ENCODE data around the gene RAD9B. TPM values are rescaled to one million over a fixed set of nuclear protein-coding genes. Genes with fewer than 3 reads are reported as not detected.

The RAD9B gene
- total and polyA plus RNA-seq, 2 of the 13 experiments (the other 11 are each of a cell fraction or from before 2014, with no cell fraction given) = 0.05 to 0.38 TPM

DNA sequence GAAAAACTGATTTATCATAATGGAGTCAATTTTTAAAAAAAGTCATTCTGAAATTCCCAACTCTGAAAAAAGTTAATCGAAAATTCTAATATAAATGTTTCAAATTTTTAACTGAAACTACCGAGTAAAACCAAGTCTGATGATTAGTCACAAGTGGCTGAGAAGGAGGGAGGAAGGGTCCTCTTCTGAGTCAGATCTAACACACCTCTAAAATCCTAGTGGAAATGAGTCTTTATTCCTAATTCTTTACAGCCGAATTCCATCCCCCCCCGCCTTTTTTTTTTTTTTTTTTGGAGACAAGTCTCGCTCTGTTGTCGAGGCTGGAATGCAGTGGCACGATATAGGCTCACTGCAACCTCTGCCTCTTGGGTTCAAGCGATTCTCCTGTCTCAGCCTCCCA, 37.9 kb downstream of the RAD9B start:
- in situ Hi-C loops (cut with HindIII; ENCODE audit: extremely low pct_ligation_motif_present, low pct_unique_long_range_greater_than_20kb) (no loop called here), intact Hi-C loops (cut with micrococcal nuclease; ENCODE audit: unreplicated experiment) (no loop called here)
- no peaks in the 10 kb centered on the region for H3K79me2 ChIP-seq (ENCODE audit: insufficient read depth, low read length)
- 96% methylated on average over 8 of the region's 8 CpGs for WGBS (ENCODE audit: low lambda C conversion rate)
- DNase-seq (ENCODE audit: low spot score) = no peak
- H3K36me3 ChIP-seq (replicated peaks in 1 of 2; ENCODE audit: control insufficient read depth in 1 of 2, insufficient read depth in 2 of 2, low read length in 2 of 2) = peaks cover 15 to 70% of the 10 kb centered on the region in 2 experiments
- no peak overlapping the region for H3K9ac ChIP-seq (ENCODE audit: insufficient read depth, low read depth, low read length)
- no peaks in the 10 kb centered on the region for H3K27me3 ChIP-seq (ENCODE audit: control insufficient read depth in 1 of 2, insufficient read depth in 2 of 2, low read length in 2 of 2)
- POLR2A ChIA-PET = no interaction called here
- no peak overlapping the region for H3K4me2 ChIP-seq (ENCODE audit: low read depth, low read length)
- ATAC-seq = no peak
- H3K27ac ChIP-seq (ENCODE audit: extremely low read length, insufficient read depth, low read length) = no peak overlapping the region
- no TSS peak for BruUV-seq (replicated peaks)
- H2AFZ ChIP-seq (ENCODE audit: low read length) = no peak overlapping the region
- CTCF ChIA-PET (ENCODE audit: low intra/inter-chr PET ratio, low total read pairs) = no interaction called here
- H3K9me3 ChIP-seq (ENCODE audit: low read length) = no peaks in the 10 kb centered on the region
- no peak overlapping the region for H3K4me3 ChIP-seq (replicated peaks in 1 of 3; ENCODE audit: insufficient read depth in 1 of 3, low read depth in 2 of 3, low read length in 3 of 3)
- FAIRE-seq = no peak
- TF ChIP-seq, protein P1, sequence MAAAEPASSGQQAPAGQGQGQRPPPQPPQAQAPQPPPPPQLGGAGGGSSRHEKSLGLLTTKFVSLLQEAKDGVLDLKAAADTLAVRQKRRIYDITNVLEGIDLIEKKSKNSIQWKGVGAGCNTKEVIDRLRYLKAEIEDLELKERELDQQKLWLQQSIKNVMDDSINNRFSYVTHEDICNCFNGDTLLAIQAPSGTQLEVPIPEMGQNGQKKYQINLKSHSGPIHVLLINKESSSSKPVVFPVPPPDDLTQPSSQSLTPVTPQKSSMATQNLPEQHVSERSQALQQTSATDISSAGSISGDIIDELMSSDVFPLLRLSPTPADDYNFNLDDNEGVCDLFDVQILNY (CRISPR knock-in tag; conservative IDR thresholded peaks at IDR 0.05) = no peak
- TF ChIP-seq, protein P2, sequence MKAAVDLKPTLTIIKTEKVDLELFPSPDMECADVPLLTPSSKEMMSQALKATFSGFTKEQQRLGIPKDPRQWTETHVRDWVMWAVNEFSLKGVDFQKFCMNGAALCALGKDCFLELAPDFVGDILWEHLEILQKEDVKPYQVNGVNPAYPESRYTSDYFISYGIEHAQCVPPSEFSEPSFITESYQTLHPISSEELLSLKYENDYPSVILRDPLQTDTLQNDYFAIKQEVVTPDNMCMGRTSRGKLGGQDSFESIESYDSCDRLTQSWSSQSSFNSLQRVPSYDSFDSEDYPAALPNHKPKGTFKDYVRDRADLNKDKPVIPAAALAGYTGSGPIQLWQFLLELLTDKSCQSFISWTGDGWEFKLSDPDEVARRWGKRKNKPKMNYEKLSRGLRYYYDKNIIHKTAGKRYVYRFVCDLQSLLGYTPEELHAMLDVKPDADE (CRISPR knock-in tag; IDR thresholded peaks at IDR 0.05) = no peak
- no peak for TF ChIP-seq ZNF530 (CRISPR knock-in tag; IDR thresholded peaks at IDR 0.05; ENCODE audit: low read depth)
- no peak for TF ChIP-seq IKZF4 (CRISPR knock-in tag; IDR thresholded peaks at IDR 0.05; ENCODE audit: borderline replicate concordance, low read depth, not compliant biosample characterization)
- TF ChIP-seq ZSCAN22 (CRISPR knock-in tag; IDR thresholded peaks at IDR 0.05) = no peak
- TF ChIP-seq, protein P3, sequence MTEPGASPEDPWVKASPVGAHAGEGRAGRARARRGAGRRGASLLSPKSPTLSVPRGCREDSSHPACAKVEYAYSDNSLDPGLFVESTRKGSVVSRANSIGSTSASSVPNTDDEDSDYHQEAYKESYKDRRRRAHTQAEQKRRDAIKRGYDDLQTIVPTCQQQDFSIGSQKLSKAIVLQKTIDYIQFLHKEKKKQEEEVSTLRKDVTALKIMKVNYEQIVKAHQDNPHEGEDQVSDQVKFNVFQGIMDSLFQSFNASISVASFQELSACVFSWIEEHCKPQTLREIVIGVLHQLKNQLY (CRISPR knock-in tag; IDR thresholded peaks at IDR 0.05) = no peak
- TF ChIP-seq, protein P4, sequence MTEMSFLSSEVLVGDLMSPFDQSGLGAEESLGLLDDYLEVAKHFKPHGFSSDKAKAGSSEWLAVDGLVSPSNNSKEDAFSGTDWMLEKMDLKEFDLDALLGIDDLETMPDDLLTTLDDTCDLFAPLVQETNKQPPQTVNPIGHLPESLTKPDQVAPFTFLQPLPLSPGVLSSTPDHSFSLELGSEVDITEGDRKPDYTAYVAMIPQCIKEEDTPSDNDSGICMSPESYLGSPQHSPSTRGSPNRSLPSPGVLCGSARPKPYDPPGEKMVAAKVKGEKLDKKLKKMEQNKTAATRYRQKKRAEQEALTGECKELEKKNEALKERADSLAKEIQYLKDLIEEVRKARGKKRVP (CRISPR knock-in tag; IDR thresholded peaks at IDR 0.05) = no peak
- TF ChIP-seq ZNF556 (CRISPR knock-in tag; IDR thresholded peaks at IDR 0.05; ENCODE audit: borderline replicate concordance) = no peak
- TF ChIP-seq RNF2 (conservative IDR thresholded peaks at IDR 0.05; ENCODE audit: low read depth) = no peak
- no peaks in the 10 kb centered on the region for H3K4me1 ChIP-seq (ENCODE audit: insufficient read depth, low read length)
- H4K20me1 ChIP-seq (ENCODE audit: insufficient read depth, low read length) = no peaks in the 10 kb centered on the region

Measured in HepG2 (cell line).